Measurements from ENCODE around the gene TSHZ2.

DNA sequence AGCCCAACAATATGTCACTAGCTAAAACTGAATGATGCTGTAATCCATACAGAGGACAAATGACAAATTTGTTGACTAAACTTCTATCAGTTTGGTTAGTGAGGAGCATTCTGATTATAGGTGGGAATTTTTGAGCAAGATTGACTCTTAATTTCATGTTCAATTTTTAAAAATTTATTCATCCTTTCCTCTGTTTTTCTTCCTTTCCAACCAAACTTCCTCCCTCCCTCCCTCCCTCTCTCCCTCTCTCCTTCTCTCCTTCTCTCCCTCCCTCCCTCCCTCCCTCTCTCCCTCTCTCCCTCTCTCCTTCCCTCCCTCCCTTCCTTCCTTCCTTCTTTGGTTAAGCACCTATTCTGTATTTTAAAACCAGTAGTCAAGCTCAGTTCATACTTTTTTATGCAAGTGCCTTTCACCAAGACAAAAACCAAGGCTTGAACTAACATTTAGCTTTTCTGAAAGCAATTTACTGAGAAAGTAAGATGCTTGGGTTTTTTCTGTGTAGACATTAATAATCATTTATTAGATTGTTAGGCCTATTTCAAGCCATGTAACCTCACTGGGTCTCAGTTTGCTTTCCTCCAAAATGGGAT, 112.3 kb downstream of the TSHZ2 start:
- no peak for TF ChIP-seq EZH2 (IDR thresholded peaks at IDR 0.05; ENCODE audit: borderline replicate concordance, low read length)
- TF ChIP-seq, protein P1, sequence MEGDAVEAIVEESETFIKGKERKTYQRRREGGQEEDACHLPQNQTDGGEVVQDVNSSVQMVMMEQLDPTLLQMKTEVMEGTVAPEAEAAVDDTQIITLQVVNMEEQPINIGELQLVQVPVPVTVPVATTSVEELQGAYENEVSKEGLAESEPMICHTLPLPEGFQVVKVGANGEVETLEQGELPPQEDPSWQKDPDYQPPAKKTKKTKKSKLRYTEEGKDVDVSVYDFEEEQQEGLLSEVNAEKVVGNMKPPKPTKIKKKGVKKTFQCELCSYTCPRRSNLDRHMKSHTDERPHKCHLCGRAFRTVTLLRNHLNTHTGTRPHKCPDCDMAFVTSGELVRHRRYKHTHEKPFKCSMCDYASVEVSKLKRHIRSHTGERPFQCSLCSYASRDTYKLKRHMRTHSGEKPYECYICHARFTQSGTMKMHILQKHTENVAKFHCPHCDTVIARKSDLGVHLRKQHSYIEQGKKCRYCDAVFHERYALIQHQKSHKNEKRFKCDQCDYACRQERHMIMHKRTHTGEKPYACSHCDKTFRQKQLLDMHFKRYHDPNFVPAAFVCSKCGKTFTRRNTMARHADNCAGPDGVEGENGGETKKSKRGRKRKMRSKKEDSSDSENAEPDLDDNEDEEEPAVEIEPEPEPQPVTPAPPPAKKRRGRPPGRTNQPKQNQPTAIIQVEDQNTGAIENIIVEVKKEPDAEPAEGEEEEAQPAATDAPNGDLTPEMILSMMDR (conservative IDR thresholded peaks at IDR 0.05 in 1 of 2, IDR thresholded peaks at IDR 0.05 in 1 of 2; ENCODE audit: extremely low read depth in 1 of 2, insufficient read depth in 1 of 2, low read depth in 1 of 2, low read length in 2 of 2) = no peak
